ENCODE results near the gene ADCY3. TPM values are rescaled to one million over a fixed set of nuclear protein-coding genes. Genes with fewer than 3 reads are reported as not detected.

The ADCY3 gene
- total RNA-seq, 1 experiment from 2014 or later, result 50.3 TPM

DNA sequence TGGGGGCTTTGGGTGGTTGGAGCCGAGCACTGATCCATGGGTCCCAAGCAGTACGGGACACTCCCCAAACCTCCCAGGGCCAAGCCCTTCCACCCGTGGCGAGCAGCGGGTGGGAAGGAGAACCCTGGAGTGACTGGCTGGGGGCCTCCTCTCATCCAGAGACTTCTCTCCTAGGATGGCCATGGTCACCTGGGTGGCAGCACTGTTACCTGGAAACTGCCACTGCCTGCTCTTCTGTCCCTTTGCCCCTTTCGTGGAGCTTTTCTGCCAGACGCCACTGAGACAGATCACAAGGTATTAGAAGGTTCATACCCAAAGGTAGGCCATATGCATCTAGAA lies 99.9 kb downstream of the ADCY3 start:
- Mint-ChIP-seq H3K36me3 (ENCODE audit: insufficient read depth, unreplicated experiment) (peaks cover 51% of the 10 kb centered on the region), H3K27ac (ENCODE audit: low read depth, unreplicated experiment) (no peak overlapping the region), H3K27me3 (ENCODE audit: insufficient read depth, unreplicated experiment) (no peaks in the 10 kb centered on the region), H3K4me3 (ENCODE audit: unreplicated experiment) (no peak overlapping the region), H3K4me1 (ENCODE audit: insufficient read depth, unreplicated experiment) (no peaks in the 10 kb centered on the region), H3K9me3 (ENCODE audit: unreplicated experiment) (no peaks in the 10 kb centered on the region)
- CTCF ChIA-PET, result interaction anchor here (0.6 to 1.5 kb wide), 3 partner anchors 55 to 743 kb away, joined by 3 to 6 read pairs (median 3); no protein-coding TSS in a partner anchor
- DNase-seq (ENCODE audit: unreplicated experiment), result no peak
- intact Hi-C loops (cut with micrococcal nuclease), result loop anchor here (10.0 kb wide), 1 partner anchor 595 kb away; no protein-coding TSS in a partner anchor
- POLR2A ChIA-PET, result no interaction called here
- BruUV-seq (replicated peaks), result no TSS peak
- TF ChIP-seq, protein P1, sequence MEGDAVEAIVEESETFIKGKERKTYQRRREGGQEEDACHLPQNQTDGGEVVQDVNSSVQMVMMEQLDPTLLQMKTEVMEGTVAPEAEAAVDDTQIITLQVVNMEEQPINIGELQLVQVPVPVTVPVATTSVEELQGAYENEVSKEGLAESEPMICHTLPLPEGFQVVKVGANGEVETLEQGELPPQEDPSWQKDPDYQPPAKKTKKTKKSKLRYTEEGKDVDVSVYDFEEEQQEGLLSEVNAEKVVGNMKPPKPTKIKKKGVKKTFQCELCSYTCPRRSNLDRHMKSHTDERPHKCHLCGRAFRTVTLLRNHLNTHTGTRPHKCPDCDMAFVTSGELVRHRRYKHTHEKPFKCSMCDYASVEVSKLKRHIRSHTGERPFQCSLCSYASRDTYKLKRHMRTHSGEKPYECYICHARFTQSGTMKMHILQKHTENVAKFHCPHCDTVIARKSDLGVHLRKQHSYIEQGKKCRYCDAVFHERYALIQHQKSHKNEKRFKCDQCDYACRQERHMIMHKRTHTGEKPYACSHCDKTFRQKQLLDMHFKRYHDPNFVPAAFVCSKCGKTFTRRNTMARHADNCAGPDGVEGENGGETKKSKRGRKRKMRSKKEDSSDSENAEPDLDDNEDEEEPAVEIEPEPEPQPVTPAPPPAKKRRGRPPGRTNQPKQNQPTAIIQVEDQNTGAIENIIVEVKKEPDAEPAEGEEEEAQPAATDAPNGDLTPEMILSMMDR (IDR thresholded peaks at IDR 0.05; ENCODE audit: unreplicated experiment), result no peak

DNA sequence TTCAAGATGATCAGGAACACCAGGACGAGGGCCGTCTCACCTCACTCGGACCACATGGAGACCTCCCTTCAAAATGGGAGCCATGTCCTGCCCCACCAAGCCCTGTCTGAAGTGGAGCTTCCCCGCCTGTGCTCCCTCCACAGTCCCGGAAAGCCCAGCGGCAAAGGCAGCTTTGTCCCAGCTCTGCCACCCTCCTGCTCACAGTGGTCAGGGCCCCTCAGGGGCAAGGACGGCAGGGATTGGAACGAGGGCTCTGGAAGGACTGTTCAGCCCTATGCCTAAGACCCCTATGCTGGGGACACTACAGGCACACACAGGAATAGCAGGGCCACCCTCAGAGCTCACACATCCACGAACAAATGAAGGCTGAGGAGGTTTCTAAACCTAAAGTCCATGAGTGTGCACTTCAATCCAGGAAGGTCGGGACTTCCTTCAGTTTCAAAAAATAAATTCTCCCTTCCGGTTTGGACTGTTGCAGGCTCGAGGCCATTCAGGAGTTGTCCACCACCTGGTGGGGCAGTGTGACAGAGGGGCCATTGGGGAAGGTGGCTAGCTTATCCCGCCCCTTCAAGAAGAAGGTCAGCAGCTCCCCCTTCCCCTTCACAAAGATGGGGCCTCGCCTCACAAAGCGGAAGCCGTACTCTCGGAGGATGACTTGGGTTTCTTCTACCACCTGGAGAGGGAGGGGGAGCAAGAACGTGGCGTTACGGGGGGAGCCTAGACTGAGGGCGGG lies 100.4 kb downstream of the ADCY3 start:
- Mint-ChIP-seq H3K36me3 (ENCODE audit: insufficient read depth, unreplicated experiment) (peaks cover 51% of the 10 kb centered on the region), H3K27ac (ENCODE audit: low read depth, unreplicated experiment) (no peak overlapping the region), H3K9me3 (ENCODE audit: unreplicated experiment) (no peaks in the 10 kb centered on the region), H3K4me1 (ENCODE audit: insufficient read depth, unreplicated experiment) (no peaks in the 10 kb centered on the region), H3K27me3 (ENCODE audit: insufficient read depth, unreplicated experiment) (no peaks in the 10 kb centered on the region), H3K4me3 (ENCODE audit: unreplicated experiment) (no peak overlapping the region)
- ChIA-PET CTCF (interaction anchor here (0.6 to 1.5 kb wide), 5 partner anchors 8 to 743 kb away, joined by 3 to 6 read pairs (median 3); no protein-coding TSS in a partner anchor), POLR2A (interaction anchor here (0.6 kb wide), 2 partner anchors 14 to 327 kb away, joined by 3 read pairs; no protein-coding TSS in a partner anchor)
- intact Hi-C loops (cut with micrococcal nuclease), result loop anchor here (10.0 kb wide), 1 partner anchor 595 kb away; no protein-coding TSS in a partner anchor
- no peak for DNase-seq (ENCODE audit: unreplicated experiment)
- BruUV-seq (replicated peaks), result TSS peak; percentile 35
- TF ChIP-seq, protein P1 (IDR thresholded peaks at IDR 0.05; ENCODE audit: unreplicated experiment), result no peak

DNA sequence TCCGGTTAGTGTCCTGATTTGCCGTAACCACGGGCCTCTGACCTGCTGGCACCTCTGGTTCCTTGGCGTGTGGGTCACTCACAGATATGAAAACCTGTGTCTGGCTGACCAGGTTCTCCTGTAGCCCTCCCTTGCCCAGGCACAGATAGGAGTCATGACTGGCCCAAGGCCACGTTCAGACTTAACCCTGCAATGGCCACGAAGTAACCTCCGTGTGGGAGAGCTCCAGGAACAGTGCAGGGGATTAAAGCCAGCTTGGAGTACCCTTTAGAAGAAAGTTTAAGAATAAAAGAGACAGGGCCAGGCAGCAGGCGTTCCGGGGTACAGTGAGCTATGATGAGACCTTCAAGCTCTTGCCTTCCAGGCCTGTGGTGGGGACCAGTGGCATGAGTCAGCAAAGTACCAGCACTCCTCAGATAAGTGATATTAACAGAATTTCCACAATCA lies 101.3 kb downstream of the ADCY3 start:
- H3K36me3 Mint-ChIP-seq (ENCODE audit: insufficient read depth, unreplicated experiment), result peaks cover 47% of the 10 kb centered on the region
- CTCF ChIA-PET, result interaction anchor here (0.6 to 1.5 kb wide), 3 partner anchors 9 to 544 kb away, joined by 3 to 6 read pairs (median 5); no protein-coding TSS in a partner anchor
- H3K4me1 Mint-ChIP-seq (ENCODE audit: insufficient read depth, unreplicated experiment), result no peaks in the 10 kb centered on the region
- BruUV-seq (replicated peaks), result no TSS peak
- TF ChIP-seq, protein P1 (IDR thresholded peaks at IDR 0.05; ENCODE audit: unreplicated experiment), result no peak
- intact Hi-C loops (cut with micrococcal nuclease), result no loop called here
- POLR2A ChIA-PET, result interaction anchor here (0.6 kb wide), 1 partner anchor 326 kb away, joined by 3 read pairs; no protein-coding TSS in a partner anchor
- no peaks in the 10 kb centered on the region for H3K9me3 Mint-ChIP-seq (ENCODE audit: unreplicated experiment)
- no peak overlapping the region for H3K27ac Mint-ChIP-seq (ENCODE audit: low read depth, unreplicated experiment)
- H3K27me3 Mint-ChIP-seq (ENCODE audit: insufficient read depth, unreplicated experiment), result no peaks in the 10 kb centered on the region
- H3K4me3 Mint-ChIP-seq (ENCODE audit: unreplicated experiment), result no peak overlapping the region
- no peak for DNase-seq (ENCODE audit: unreplicated experiment)

DNA sequence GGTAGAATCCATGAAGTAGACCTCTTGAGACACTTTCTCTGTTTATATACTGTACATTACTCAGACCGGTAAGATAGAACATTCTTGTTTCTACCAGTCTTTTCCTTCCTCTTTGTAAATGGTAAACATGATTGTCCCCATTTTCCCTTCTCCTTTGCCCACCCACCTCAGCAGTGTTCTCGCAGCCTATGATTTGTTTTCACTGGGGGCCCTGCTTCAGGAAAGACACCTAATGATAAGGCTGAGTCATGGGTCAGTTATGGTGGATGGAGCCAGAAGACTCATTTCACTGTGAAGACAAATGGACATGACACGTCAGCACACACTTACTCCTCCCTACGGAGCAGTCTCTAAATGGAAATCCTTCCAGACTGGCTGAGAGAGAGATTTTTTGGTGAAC lies 103.2 kb downstream of the ADCY3 start:
- DNase-seq (ENCODE audit: unreplicated experiment), result peak; percentile 44
- no peaks in the 10 kb centered on the region for H3K9me3 Mint-ChIP-seq (ENCODE audit: unreplicated experiment)
- H3K36me3 Mint-ChIP-seq (ENCODE audit: insufficient read depth, unreplicated experiment), result peaks cover 50% of the 10 kb centered on the region
- ChIA-PET POLR2A (no interaction called here), CTCF (no interaction called here)
- intact Hi-C loops (cut with micrococcal nuclease), result no loop called here
- no peaks in the 10 kb centered on the region for H3K4me1 Mint-ChIP-seq (ENCODE audit: insufficient read depth, unreplicated experiment)
- H3K27ac Mint-ChIP-seq (ENCODE audit: low read depth, unreplicated experiment), result peak overlapping the region; percentile 10
- TF ChIP-seq, protein P1 (IDR thresholded peaks at IDR 0.05; ENCODE audit: unreplicated experiment), result no peak
- no peak overlapping the region for H3K4me3 Mint-ChIP-seq (ENCODE audit: unreplicated experiment)
- no peaks in the 10 kb centered on the region for H3K27me3 Mint-ChIP-seq (ENCODE audit: insufficient read depth, unreplicated experiment)
- BruUV-seq (replicated peaks), result no TSS peak
